Tibial nerve (tissue), 4 donors: ENCODE results near the gene NME7.

ENCODE experiments used
- EP300 ChIP-seq, 2 donors: sonication (generic); formaldehyde crosslinking; IDR thresholded peaks; one replicate each; pipeline ENCODE4 v1.6.1; 2017; ENCODE audit warnings: antibody characterized with exemption in 2 of 2, mild to moderate bottlenecking in 1 of 2
- POLR2A ChIP-seq, 2 donors: fragments of 450-650 bp; IDR thresholded peaks; one replicate each; pipeline ENCODE4 v1.6.1; 2017; ENCODE audit warnings: antibody characterized with exemption in 2 of 2, mild to moderate bottlenecking in 2 of 2, moderate library complexity in 2 of 2
- TF ChIP-seq, protein P1 (sequence below), 5 experiments: fragments of 200-600 bp in 3 of 5; fragments of 450-650 bp in 2 of 5; sonication (generic) in 3 of 5; IDR thresholded peaks; one replicate each; pipeline ENCODE4 v1.5.1; 2016 to 2019; ENCODE audit warnings: antibody characterized with exemption in 5 of 5, mild to moderate bottlenecking in 3 of 5, moderate library complexity in 2 of 5

- TF ChIP-seq, protein P1, sequence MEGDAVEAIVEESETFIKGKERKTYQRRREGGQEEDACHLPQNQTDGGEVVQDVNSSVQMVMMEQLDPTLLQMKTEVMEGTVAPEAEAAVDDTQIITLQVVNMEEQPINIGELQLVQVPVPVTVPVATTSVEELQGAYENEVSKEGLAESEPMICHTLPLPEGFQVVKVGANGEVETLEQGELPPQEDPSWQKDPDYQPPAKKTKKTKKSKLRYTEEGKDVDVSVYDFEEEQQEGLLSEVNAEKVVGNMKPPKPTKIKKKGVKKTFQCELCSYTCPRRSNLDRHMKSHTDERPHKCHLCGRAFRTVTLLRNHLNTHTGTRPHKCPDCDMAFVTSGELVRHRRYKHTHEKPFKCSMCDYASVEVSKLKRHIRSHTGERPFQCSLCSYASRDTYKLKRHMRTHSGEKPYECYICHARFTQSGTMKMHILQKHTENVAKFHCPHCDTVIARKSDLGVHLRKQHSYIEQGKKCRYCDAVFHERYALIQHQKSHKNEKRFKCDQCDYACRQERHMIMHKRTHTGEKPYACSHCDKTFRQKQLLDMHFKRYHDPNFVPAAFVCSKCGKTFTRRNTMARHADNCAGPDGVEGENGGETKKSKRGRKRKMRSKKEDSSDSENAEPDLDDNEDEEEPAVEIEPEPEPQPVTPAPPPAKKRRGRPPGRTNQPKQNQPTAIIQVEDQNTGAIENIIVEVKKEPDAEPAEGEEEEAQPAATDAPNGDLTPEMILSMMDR (IDR thresholded peaks at IDR 0.05), result no peak
- no peak for TF ChIP-seq POLR2A (IDR thresholded peaks at IDR 0.05)
- TF ChIP-seq EP300 (IDR thresholded peaks at IDR 0.05), result no peak
Measured at GRCh38 chr1:169100208-169100607, 267.4 kb downstream of the NME7 start.
